ENCODE data around the gene FDX2. TPM values are rescaled to one million over a fixed set of nuclear protein-coding genes. Genes with fewer than 3 reads are reported as not detected.

Gene FDX2
- total RNA-seq = 10 to 100 TPM; 11.1 to 23.6 (median 13.2) TPM
- polyA plus RNA-seq = 10 to 100 TPM in 1 of 2 donors, 1 to 10 TPM in 1; 2.5 to 16.8 TPM
- long read RNA-seq, donor 1, transcript FDX2-202 (5 exons, 1,012 nt) = major isoform, 18 of 22 reads
- long read RNA-seq, donor 1, partial matches to known transcripts = 1 of 22 reads
- long read RNA-seq, donor 1, other reads (novel, unspliced or antisense) = 2 of 22 reads
- long read RNA-seq, donor 2, transcript FDX2-202 (5 exons, 1,012 nt) = major isoform, 11 of 17 reads
- long read RNA-seq, donor 2, partial matches to known transcripts = 0 of 17 reads
- long read RNA-seq, donor 2, other reads (novel, unspliced or antisense) = 0 of 17 reads
- long read RNA-seq, donor 3, transcript FDX2-202 (5 exons, 1,012 nt) = major isoform, 8 of 24 reads
- long read RNA-seq, donor 3, partial matches to known transcripts = 10 of 24 reads
- long read RNA-seq, donor 3, other reads (novel, unspliced or antisense) = 2 of 24 reads

- H3K4me1 ChIP-seq (ENCODE audit: insufficient read depth) = peaks cover 3% of the 10 kb centered on the region
- TF ChIP-seq EP300 (IDR thresholded peaks at IDR 0.05) = no peak
- TF ChIP-seq CTCF (IDR thresholded peaks at IDR 0.05) = no peak
- TF ChIP-seq POLR2A (IDR thresholded peaks at IDR 0.05) = peak; percentile 4
- H3K4me3 ChIP-seq = peak within 1 kb of the TSS; percentile 59
- H3K27ac ChIP-seq = no peak within 1 kb of the TSS
- DNase-seq = peak; percentile 84 to 92 (median 89)
- H3K27me3 ChIP-seq = no peaks in the 10 kb centered on the region
- H3K36me3 ChIP-seq = no peaks in the 10 kb centered on the region
- intact Hi-C loops (cut with DNase I) = no loop called here
- no peaks in the 10 kb centered on the region for H3K9me3 ChIP-seq
- WGBS, 3 donors = 0 to 1% (median 1%) methylated on average over 54 to 55 of the region's 55 CpGs
These were observed at the start of gene FDX2 for GRCh38 chr19:10315335-10316214. Gene FDX2, minus strand, starts transcription at chr19:10316015. Its CDS starts 19 bp downstream, at chr19:10315996.

- TF ChIP-seq POLR2A (IDR thresholded peaks at IDR 0.05) (no peak), CTCF (IDR thresholded peaks at IDR 0.05) (no peak), EP300 (IDR thresholded peaks at IDR 0.05) (no peak)
- intact Hi-C loops (cut with DNase I) = no loop called here
These were observed 49.7 kb upstream of the FDX2 start for GRCh38 chr19:10365518-10365917.

GRCh38 chr19:10364644-10365043 lies 48.8 kb upstream of the FDX2 start:
- no peak for DNase-seq
- H3K4me1 ChIP-seq (ENCODE audit: insufficient read depth) = no peaks in the 10 kb centered on the region
- TF ChIP-seq CTCF (IDR thresholded peaks at IDR 0.05) = no peak
- no peak for TF ChIP-seq EP300 (IDR thresholded peaks at IDR 0.05)
- no peak for TF ChIP-seq POLR2A (IDR thresholded peaks at IDR 0.05)
- H3K9me3 ChIP-seq = no peaks in the 10 kb centered on the region
- no peak overlapping the region for H3K4me3 ChIP-seq
- no peaks in the 10 kb centered on the region for H3K36me3 ChIP-seq
- WGBS, 3 donors = 79 to 84% (median 81%) methylated on average over 16 to 19 of the region's 19 CpGs
- intact Hi-C loops (cut with DNase I) = no loop called here
- no peak overlapping the region for H3K27ac ChIP-seq
- no peaks in the 10 kb centered on the region for H3K27me3 ChIP-seq

More at GRCh38 chr19:10365518-10365917, 49.7 kb upstream of the FDX2 start:
- no peaks in the 10 kb centered on the region for H3K36me3 ChIP-seq
- H3K27me3 ChIP-seq = no peaks in the 10 kb centered on the region
- no peak overlapping the region for H3K4me3 ChIP-seq
- WGBS, 3 donors = 94 to 96% (median 95%) methylated on average over 23 of the region's 23 CpGs
- H3K27ac ChIP-seq = no peak overlapping the region
- no peaks in the 10 kb centered on the region for H3K4me1 ChIP-seq (ENCODE audit: insufficient read depth)
- H3K9me3 ChIP-seq = no peaks in the 10 kb centered on the region
- DNase-seq = no peak

GRCh38 chr19:10363789-10364281 lies 48.0 kb upstream of the FDX2 start:
- TF ChIP-seq POLR2A (IDR thresholded peaks at IDR 0.05) (no peak), CTCF (IDR thresholded peaks at IDR 0.05) (no peak), EP300 (IDR thresholded peaks at IDR 0.05) (no peak)
- intact Hi-C loops (cut with DNase I) = no loop called here
- Histone ChIP-seq H3K36me3 (no peaks in the 10 kb centered on the region), H3K4me1 (ENCODE audit: insufficient read depth) (no peaks in the 10 kb centered on the region), H3K9me3 (no peaks in the 10 kb centered on the region), H3K27ac (no peak overlapping the region), H3K27me3 (no peaks in the 10 kb centered on the region), H3K4me3 (no peak overlapping the region)
- no peak for DNase-seq
- WGBS, 3 donors = 91 to 94% (median 91%) methylated on average over 12 of the region's 12 CpGs

Data from ovary (tissue), 10 donors.